Astrocyte (in vitro differentiated cells and primary cell): ENCODE results near the gene BOD1L1. TPM values are rescaled to one million over a fixed set of nuclear protein-coding genes. Genes with fewer than 3 reads are reported as not detected.

Experiments used
- DNase-seq: peaks from one replicate; pipeline ENCODE4 v3.0.0-alpha.2; 2010; ENCODE audit warnings: low read depth
- FAIRE-seq: peaks from 2 replicates; lab custom pipeline; 2011; peaks lifted over from hg19 to GRCh38; lab: Jason Lieb, UNC
- H2AFZ ChIP-seq: 2 replicates; pipeline ENCODE4 v1.6.0; 2012; ENCODE audit warnings: low read depth, low read length, inconsistent platforms
- H3K27ac ChIP-seq: 2 replicates; pipeline ENCODE4 v1.5.1; 2011; ENCODE audit warnings: low read depth, low read length, inconsistent platforms
- H3K27me3 ChIP-seq: 2 replicates; pipeline ENCODE4 v1.6.0; 2011; ENCODE audit warnings: low read length, inconsistent platforms; ENCODE audit not compliant: insufficient read depth
- H3K36me3 ChIP-seq: 2 replicates; pipeline ENCODE4 v1.5.1; 2011; ENCODE audit warnings: low read length, inconsistent platforms; ENCODE audit not compliant: insufficient read depth
- H3K4me1 ChIP-seq: 2 replicates; pipeline ENCODE4 v1.5.1; 2011; ENCODE audit warnings: low read length, inconsistent platforms; ENCODE audit not compliant: insufficient read depth
- H3K4me2 ChIP-seq: 2 replicates; pipeline ENCODE4 v1.6.0; 2012; ENCODE audit warnings: low read length, inconsistent platforms
- H3K4me3 ChIP-seq: 2 replicates; pipeline ENCODE4 v1.5.1; 2011; ENCODE audit warnings: low read depth, mild to moderate bottlenecking, low read length, inconsistent platforms; ENCODE audit not compliant: insufficient read depth
- H3K79me2 ChIP-seq: 2 replicates; pipeline ENCODE4 v1.6.0; 2012; ENCODE audit warnings: mild to moderate bottlenecking, low read length, inconsistent platforms; ENCODE audit not compliant: insufficient read depth
- H3K9ac ChIP-seq: 2 replicates; pipeline ENCODE4 v1.6.0; 2012; ENCODE audit warnings: mild to moderate bottlenecking, low read length, inconsistent platforms
- H3K9me3 ChIP-seq: 2 replicates; pipeline ENCODE4 v1.5.1; 2012; ENCODE audit warnings: low read depth, mild to moderate bottlenecking, low read length, inconsistent platforms; ENCODE audit not compliant: insufficient read depth
- H4K20me1 ChIP-seq: 2 replicates; pipeline ENCODE4 v1.6.0; 2012; ENCODE audit warnings: low read length, inconsistent platforms; ENCODE audit not compliant: insufficient read depth
- H3K27ac Mint-ChIP-seq: one replicate; pipeline ENCODE4 v1.8.0; 2021; ENCODE audit warnings: mild to moderate bottlenecking, mixed read lengths; ENCODE audit not compliant: unreplicated experiment
- H3K27me3 Mint-ChIP-seq: one replicate; pipeline ENCODE4 v1.8.0; 2021; ENCODE audit warnings: low read depth, mixed read lengths; ENCODE audit not compliant: unreplicated experiment
- H3K36me3 Mint-ChIP-seq: one replicate; pipeline ENCODE4 v1.8.0; 2021; ENCODE audit warnings: low read depth, mixed read lengths; ENCODE audit not compliant: unreplicated experiment
- H3K4me1 Mint-ChIP-seq: one replicate; pipeline ENCODE4 v1.8.0; 2021; ENCODE audit warnings: low read depth, mixed read lengths; ENCODE audit not compliant: unreplicated experiment
- H3K4me3 Mint-ChIP-seq: one replicate; pipeline ENCODE4 v1.8.0; 2021; ENCODE audit warnings: mild to moderate bottlenecking, moderate library complexity, mixed read lengths; ENCODE audit not compliant: unreplicated experiment
- H3K9me3 Mint-ChIP-seq: one replicate; pipeline ENCODE4 v1.8.0; 2021; ENCODE audit warnings: mild to moderate bottlenecking, mixed read lengths; ENCODE audit not compliant: unreplicated experiment
- CTCF ChIP-seq: IDR thresholded peaks from 2 replicates; pipeline ENCODE4 v1.5.1; 2011; ENCODE audit warnings: low read depth, mild to moderate bottlenecking, inconsistent platforms, low read length, moderate library complexity; ENCODE audit not compliant: insufficient read depth
- EZH2 ChIP-seq: IDR thresholded peaks from 2 replicates; pipeline ENCODE4 v1.6.1; 2012; ENCODE audit warnings: mild to moderate bottlenecking, low read length, inconsistent platforms; ENCODE audit not compliant: insufficient read depth
- total RNA-seq: library from RNA; stranded (reverse); gene quantifications from 2 replicates; pipeline ENCODE4 v1.2.1, GENCODE V29; 2021

The BOD1L1 gene
- total RNA-seq, 1 donor from 2014 or later, result 47.2 TPM

DNA sequence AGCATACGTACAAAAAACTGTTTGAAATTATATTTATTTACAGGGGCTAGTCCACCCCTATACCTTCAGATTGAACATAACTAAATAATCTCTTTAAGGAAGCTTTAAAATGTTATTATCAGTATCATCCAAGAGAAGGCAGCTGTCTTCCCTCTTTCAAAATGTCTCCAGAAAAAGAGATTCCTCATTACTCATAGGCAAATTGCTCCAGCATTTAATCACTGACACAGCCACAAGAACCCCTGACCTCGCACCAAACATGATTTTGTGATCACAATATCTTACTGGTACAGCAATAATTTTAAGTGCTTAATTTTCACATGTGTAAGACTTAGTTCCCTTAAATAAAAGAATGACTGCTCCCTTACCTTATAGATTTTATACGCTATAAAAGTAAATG is 9.7 kb downstream of the BOD1L1 start:
- H3K27ac ChIP-seq, result no peak overlapping the region
- H3K79me2 ChIP-seq, result peaks cover 39% of the 10 kb centered on the region
- no peak overlapping the region for H3K4me3 ChIP-seq
- TF ChIP-seq CTCF (no peak), EZH2 (no peak)
- Mint-ChIP-seq H3K36me3 (peaks cover 5% of the 10 kb centered on the region), H3K27ac (no peak overlapping the region), H3K4me1 (peaks cover 2% of the 10 kb centered on the region), H3K27me3 (no peaks in the 10 kb centered on the region), H3K9me3 (no peaks in the 10 kb centered on the region), H3K4me3 (no peak overlapping the region)
- no peaks in the 10 kb centered on the region for H3K27me3 ChIP-seq
- H3K36me3 ChIP-seq, result peaks cover 36% of the 10 kb centered on the region
- no peaks in the 10 kb centered on the region for H3K4me1 ChIP-seq
- no peaks in the 10 kb centered on the region for H3K9me3 ChIP-seq
- H3K9ac ChIP-seq, result no peak overlapping the region
- FAIRE-seq, result no peak
- DNase-seq, result no peak
- peaks cover 31% of the 10 kb centered on the region for H4K20me1 ChIP-seq
- no peak overlapping the region for H2AFZ ChIP-seq
- no peak overlapping the region for H3K4me2 ChIP-seq

GRCh38 chr4:13616597-13616996 is 10.9 kb downstream of the BOD1L1 start:
- Histone ChIP-seq H3K27ac (no peak overlapping the region), H3K27me3 (no peaks in the 10 kb centered on the region), H4K20me1 (peaks cover 20% of the 10 kb centered on the region), H3K9ac (no peak overlapping the region), H3K4me1 (no peaks in the 10 kb centered on the region), H3K36me3 (peaks cover 43% of the 10 kb centered on the region), H3K4me2 (no peak overlapping the region), H3K4me3 (no peak overlapping the region), H3K79me2 (peaks cover 27% of the 10 kb centered on the region), H3K9me3 (no peaks in the 10 kb centered on the region), H2AFZ (no peak overlapping the region)
- FAIRE-seq (no peak), DNase-seq (no peak)
- TF ChIP-seq EZH2, result no peak
- no peak for TF ChIP-seq CTCF
- no peak overlapping the region for H3K27ac Mint-ChIP-seq
- H3K4me3 Mint-ChIP-seq, result no peak overlapping the region
- no peaks in the 10 kb centered on the region for H3K9me3 Mint-ChIP-seq
- no peaks in the 10 kb centered on the region for H3K27me3 Mint-ChIP-seq
- H3K4me1 Mint-ChIP-seq, result peaks cover 11% of the 10 kb centered on the region
- peaks cover 4% of the 10 kb centered on the region for H3K36me3 Mint-ChIP-seq

DNA sequence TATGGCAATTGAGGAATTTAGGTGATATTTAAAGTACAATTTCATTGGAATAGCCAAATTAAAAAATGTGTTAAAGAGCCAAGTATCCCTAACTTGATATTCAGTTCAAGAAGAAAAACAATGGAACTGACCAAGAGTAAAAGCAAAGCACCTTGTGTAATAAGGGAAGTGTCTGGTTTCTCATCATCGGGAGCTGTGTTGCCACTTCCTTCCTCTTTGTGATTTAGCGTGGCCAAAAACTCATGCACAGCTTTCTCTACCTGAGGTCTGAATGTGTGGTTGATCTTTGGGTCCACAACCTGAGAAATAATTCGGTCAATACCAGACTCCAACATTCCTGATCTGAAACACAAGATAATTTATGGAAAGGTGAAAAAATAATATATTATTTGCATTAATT is 12.4 kb downstream of the BOD1L1 start:
- Histone ChIP-seq H3K4me1 (no peaks in the 10 kb centered on the region), H3K27ac (no peak overlapping the region), H3K4me3 (no peak overlapping the region), H3K4me2 (no peak overlapping the region), H2AFZ (no peak overlapping the region), H4K20me1 (peaks cover 6% of the 10 kb centered on the region), H3K9me3 (no peaks in the 10 kb centered on the region), H3K27me3 (no peaks in the 10 kb centered on the region), H3K9ac (no peak overlapping the region), H3K79me2 (peaks cover 13% of the 10 kb centered on the region), H3K36me3 (peaks cover 48% of the 10 kb centered on the region)
- Mint-ChIP-seq H3K9me3 (no peaks in the 10 kb centered on the region), H3K36me3 (peaks cover 4% of the 10 kb centered on the region), H3K27ac (no peak overlapping the region), H3K4me1 (peaks cover 16% of the 10 kb centered on the region), H3K27me3 (no peaks in the 10 kb centered on the region), H3K4me3 (no peak overlapping the region)
- FAIRE-seq, result no peak
- TF ChIP-seq CTCF (no peak), EZH2 (no peak)
- DNase-seq, result no peak
